Stimulated activated CD4-positive, alpha-beta T cell treated with anti-CD3 and anti-CD28 coated beads, TNF-alpha, amount 100 ng/mL, for 1 hour (primary cell): ENCODE data around the gene MORC1.
"Not testable (repeated sequence)": the region's sequence is repeated elsewhere in the genome, so short reads cannot be mapped to it uniquely, and the experiment has no call there.

ENCODE experiments used
- DNase-seq, 3 donors: peaks; one replicate each; pipeline ENCODE4 v3.0.0-alpha.2; 2020; ENCODE audit warnings: low read depth in 3 of 3, low spot score in 1 of 3

MORC1 gene

DNA sequence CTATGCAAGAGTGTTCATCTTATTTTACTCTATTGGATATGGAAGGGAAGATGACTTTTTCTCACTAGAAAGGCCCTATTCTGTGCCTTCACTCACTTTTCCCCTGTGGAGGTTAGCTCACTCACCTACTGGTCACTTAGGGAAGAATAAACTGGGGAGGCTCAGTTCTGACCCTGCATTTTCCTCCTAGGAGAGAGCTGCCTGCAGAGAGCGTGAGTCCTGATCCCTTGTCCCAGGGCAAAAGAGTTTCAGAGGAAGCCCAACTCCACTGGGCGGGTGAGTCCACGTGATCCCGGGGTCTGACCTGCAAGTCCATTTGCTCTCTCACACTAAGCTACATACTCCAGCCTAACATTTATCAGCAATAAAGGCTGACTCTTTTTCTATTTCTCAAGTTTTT lies 8.4 kb downstream of the MORC1 start:
- DNase-seq: no peak

DNA sequence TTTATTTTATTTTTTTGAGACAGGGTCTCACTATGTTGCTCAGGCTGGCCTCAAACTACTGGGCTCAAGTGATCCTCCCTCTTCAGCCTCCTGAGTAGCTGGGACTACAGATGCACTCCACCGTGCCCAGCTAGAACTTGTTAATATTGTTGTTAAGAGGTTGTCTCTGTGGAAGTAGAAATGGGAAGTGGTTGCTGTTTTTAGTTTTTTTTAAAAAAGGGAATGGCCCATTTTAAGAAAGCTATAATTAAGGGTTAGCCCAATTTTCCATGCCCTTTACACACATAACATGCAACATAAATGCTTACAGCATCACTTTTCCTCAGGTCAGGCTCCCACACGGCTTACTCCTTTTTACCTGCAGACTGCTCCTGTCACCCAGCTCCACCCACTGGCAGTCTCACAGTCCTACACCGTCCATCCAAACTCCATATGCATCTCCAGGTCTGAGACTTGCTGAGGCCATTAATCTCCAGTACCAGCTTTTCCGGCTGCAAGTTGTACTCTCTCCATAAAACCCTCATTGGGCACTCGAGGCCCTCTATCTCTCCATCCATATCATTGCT lies 19.8 kb downstream of the MORC1 start:
- DNase-seq: no peak

DNA sequence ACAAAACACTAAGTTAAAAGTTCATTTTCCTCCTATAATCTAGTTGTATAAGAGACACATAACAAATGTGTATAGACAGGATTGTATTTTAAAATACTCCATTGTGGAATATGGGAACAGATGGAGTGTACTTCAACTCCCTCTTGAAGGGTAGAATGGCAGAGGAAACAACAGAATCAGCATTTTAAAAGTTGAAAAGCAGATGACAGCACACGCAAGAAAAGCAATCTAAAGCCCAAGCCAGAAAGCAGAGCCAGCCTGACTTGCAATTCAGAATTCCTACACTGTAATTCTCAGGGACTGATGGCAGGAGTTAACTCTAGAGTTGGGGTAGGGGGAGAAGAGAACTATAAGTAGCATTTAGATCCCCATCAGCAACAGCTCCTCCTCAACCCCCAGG lies 22.8 kb downstream of the MORC1 start:
- DNase-seq: no peak

DNA sequence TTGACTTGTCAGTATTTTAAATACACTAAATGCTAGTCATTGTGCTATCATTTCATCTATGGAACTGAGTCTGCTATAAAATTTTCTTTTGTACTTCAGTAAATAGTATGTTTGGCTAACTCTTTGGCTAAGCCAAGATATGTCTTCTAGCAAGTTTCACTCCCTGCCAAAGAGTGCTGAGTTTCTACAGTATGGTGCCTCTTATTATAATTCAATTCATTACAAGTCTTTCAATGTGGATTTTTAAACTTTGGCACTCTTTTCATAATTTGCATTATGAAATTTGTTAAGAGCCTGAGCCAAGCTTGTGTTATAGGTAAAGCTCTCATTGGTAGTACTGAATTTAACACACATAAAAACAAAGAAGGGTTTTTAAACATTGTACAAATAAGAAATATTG lies 24.4 kb downstream of the MORC1 start:
- no peak for DNase-seq

DNA sequence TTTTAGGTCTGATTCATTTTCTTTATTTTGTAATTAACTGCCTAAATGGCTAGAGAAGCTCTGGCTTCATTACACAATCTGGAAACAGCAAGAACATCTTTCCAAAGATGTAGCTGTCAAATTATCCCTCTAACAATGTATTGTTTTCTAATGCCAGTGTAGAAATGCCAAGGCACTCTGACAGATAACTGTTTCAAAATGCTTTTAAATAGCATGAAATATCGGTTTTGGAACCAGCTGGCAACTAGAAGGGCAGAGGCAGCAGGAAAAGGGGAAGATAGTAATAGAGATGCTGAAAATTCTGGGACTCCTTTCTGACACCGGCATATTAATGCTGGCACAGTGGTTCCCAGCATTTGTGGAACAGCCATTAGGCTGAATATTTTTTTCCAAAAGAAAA lies 26.1 kb downstream of the MORC1 start:
- no peak for DNase-seq

DNA sequence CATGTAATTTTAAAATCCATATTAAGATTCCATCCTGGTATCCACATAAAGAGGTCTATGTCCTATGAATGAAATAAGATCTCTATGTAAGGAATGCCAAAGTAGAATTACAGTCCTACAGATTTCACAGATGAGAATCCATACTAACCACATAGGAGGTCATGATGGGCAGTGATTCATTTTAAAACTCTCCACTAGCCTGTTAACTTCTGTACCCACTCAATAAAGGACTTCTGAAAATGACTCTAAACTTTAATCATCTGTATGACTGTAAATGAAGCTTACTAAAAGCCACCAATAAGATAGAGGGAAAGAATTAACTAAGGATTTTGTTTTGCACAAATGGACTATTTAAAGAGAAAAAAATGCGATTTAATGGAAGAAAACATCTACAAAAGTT lies 28.7 kb downstream of the MORC1 start:
- no peak for DNase-seq

DNA sequence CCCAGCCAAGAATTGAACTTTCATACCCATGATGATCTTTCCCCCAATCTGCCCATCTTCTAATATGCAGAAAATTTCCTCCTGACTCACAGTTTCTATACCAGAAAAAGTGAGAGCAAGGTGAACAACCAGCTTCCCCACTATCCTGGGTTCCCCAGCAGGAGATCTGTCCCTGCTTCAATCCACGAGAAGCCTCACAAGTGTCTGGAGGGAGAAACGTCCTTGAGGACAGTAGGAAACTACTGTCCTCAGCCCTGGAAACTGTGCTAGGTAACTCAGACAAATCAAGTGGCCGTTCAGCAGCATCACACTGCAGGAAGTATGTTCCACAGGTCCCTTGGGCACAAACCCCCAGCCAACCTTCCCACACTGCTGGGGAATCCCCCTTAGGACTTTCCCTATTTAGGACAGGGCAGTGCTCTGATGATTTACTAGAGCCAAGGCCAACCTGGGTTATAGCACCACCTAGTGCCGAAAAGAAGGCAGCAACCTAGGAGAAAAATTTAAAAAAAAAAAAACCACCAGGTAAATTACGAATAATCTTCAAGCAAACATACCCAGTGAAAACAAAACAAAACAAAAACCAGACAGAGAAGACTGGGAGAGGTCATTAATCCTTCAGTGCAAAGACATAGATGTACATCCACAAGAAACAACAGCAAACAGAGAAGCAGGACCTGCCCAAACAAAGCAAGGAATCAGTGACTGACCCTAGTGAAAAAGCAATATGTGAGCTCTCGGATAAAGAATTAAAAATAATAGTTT lies 36.0 kb downstream of the MORC1 start:
- peak in 1 of 3 donors; percentile 0 for DNase-seq

DNA sequence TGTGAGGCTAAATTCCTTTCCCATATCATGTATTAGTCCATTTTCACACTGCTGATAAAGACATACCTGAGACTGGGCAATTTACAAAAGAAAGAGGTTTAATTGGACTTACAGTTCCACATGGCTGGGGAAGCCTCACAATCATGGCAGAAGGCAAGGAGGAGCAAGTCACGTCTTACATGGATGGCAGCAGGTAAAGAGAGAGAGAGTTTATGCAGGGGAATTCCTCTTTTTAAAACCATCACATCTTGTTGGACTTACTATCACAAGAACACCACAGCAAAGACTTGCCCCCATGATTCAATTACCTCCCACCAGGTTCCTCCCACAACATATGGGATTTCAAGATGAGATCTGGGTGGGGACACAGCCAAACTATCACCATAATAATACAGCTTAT lies 37.8 kb downstream of the MORC1 start:
- not testable (repeated sequence) for DNase-seq

DNA sequence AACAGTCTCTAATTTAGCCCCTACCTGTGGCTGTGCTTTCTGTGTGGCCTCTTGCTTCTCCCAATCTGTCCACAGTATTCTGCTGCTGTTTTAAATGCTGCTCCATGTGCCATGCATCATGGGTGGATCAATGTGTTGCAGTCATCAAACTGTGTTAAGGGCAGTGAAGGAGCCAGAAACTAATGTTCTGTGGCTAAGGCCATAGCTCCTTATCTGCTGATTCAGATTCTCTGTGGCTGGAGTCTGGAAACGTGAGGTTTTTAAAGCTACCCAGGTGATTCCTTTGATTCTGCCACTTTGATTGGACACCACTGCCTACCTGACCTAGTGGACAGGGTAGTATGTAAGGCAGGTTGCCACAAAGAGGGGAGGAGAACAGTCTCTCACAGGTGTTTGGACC lies 44.8 kb downstream of the MORC1 start:
- DNase-seq: no peak

DNA sequence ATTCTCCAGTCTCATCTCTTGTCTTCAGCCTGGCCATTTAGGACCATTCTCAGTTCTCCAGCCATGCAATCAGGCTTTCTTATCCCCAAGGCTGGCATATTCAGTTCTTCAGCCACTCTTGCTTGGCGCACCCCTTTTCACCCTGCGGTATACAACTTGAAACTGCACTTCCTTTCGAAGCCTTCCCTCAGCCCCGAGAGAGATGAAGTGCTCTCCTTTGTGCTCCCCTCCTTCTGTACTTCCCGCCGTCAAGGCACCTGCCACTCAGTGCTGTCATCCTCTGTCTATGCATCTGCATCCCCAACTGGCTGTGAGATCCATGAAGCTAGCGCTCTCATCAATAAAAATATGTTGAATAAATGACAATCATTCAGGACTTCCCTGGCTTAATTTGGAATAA lies 45.7 kb downstream of the MORC1 start:
- no peak for DNase-seq

DNA sequence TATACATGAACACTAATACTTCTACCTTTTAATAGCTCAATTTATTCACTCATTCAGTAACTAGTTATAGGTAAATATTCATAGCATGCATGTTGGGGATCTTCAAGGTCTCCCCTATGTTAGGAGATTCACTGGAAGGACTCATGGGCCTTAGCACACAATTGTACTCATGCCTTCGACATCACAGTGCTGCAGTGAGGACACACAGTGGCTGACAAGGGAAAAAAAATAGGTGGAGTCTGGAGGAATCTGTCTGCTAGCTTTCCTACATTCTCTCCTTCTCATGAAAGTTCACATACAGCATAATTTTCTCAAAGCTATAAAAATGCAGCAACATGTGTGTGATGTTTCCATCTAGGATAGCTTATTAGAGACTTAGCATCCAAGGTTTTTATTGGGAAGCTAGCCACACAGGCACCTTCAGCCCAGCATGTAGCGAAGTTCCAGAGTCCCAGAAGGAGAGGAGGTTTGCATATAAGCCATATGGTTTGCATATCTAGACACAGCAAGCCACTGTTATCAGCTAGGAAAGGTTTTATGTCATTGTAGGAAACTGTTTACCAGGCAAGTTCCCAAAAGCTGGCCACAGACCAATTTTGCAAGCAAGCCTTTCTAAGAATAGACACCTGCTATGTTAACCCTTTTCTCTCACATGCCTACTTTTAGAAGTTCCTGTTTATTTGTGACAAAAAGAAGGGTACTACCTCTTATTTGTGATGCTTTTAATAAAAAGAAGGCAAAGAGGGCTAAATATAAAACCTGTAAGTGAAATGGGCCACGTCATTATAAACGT lies 46.4 kb downstream of the MORC1 start:
- no peak for DNase-seq

DNA sequence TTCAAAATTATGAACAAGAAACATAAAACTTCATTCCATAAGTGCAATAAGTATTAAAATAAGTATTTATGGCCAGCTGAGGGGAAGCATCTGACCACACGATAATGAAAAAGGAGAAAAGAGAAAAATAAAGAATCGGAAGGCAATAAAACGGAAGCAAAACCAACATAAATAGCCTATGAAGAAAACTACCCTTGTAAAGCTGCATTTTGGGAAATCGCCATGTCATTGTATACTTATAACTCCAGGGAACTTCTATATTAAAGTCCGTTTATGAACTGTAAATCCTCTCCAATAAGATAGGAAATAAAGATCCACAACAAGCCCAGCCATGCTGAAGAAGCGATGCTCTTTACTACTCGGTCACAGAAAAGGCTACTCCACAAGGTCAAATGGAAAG lies 47.7 kb downstream of the MORC1 start:
- DNase-seq: no peak

DNA sequence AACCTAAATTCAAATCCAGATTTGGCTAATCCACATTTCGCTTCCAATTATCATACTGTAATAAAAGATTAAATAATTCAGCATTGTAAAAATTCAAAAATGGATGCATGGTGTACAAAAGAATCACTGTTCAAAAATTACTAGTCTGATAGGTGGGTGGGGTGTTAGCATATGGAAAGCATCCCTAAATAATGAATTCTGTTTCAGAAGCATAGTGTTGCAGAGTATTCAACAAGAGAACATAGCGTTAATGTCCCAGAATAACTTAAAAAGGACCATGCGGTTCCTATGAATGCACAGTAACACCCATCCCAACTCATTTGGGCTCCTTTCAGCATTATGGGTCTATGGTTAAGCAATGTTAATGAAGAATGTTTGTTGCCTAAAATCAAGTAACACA lies 51.1 kb downstream of the MORC1 start:
- no peak for DNase-seq

DNA sequence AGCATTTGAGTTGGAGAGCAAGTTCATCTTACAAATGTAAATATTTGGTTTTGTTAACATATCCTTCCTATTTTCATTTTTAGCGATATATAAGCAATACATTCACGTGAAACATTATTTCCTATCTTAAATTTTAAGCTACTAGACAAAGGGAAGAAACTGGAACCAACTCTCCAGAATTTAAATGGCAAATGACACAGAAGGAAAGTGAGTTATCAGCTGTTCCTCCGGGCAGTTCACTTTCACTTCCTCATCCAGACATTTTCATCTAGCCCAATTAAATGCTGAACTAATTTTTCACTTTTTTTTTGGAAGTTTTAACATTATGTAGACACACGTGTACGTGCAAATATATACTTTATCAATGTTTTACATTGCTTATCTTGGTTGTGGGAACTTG lies 58.7 kb downstream of the MORC1 start:
- DNase-seq: no peak

DNA sequence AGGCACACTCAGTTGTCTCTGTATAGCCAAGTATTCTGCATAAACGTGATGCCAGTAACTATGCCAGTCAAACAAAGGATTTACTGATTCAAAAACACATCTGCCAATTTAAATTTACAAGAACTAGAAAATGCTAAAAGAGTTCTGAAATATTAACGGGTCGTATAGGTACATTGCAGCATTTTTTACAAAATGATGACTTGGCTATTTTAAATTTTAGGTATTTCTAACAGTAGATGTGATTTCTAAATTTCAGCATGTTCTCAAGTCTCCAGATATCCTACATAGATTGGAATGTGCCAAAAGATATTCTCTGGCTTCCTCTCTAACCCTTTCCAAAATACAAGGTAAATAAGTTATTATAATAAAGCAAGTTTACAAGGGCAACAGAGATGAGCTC lies 60.3 kb downstream of the MORC1 start:
- DNase-seq: no peak

DNA sequence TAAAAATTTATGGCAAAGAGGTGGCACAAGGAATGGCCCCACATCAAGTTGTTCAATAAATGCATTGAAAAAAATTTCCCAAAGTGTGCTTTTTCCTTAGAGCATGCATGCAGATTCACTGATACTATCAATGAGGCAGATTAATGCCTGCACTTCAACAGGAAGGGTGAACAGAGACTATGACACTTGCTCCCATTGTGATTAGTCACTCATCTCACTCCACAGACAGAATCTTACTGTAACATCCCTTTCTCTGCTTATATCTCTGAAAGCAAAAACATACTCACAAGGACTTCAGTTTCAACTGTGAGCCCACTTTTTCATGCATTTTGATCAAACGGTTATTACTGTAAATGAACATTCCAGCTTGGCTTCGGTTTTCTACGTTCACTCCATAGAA lies 60.9 kb downstream of the MORC1 start:
- DNase-seq: no peak

DNA sequence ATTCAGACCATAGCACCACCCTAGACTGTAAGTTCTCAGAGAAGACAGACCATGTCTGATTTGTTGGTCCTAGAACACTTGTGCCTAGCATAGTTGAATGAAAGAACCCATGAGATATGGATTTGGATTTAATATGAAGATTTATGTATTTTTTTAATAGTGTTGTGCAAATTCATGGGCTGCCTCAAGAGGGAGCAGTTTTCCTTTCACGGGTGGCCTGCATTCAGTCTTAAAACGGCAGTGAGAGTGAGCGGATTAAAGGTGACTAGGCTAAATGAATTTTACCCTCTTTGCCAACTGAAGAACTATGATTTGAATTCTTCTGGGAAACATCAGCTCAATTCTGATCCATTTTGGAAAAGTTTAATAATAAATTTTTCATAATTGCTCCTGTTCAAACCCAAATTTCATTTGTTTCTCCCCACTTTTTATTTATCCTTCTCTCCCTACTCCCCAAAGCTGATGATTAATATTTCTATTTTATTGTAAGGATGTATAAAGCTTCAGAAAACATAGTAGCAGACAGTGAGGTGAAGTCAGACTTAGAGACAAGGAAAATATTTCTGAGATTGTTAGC lies 67.3 kb downstream of the MORC1 start:
- no peak for DNase-seq

DNA sequence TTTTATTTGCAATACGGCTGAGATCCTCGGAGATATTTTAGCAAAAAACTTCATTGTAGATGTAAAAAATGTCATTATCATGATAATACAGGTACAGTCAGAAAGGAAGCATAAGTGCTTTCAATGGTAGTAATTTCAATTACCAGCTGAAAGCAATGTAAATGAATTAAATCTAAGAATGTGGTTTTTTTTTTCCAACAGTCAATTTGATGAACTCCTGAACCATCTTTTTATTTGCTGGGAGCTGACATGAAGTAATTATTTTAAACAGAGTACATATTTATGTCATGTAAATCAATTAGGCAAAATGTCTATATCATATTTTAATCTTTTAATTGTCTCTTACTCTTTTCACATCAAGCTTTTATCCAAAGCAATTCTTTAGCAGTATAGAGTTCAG lies 70.6 kb downstream of the MORC1 start:
- DNase-seq: no peak

DNA sequence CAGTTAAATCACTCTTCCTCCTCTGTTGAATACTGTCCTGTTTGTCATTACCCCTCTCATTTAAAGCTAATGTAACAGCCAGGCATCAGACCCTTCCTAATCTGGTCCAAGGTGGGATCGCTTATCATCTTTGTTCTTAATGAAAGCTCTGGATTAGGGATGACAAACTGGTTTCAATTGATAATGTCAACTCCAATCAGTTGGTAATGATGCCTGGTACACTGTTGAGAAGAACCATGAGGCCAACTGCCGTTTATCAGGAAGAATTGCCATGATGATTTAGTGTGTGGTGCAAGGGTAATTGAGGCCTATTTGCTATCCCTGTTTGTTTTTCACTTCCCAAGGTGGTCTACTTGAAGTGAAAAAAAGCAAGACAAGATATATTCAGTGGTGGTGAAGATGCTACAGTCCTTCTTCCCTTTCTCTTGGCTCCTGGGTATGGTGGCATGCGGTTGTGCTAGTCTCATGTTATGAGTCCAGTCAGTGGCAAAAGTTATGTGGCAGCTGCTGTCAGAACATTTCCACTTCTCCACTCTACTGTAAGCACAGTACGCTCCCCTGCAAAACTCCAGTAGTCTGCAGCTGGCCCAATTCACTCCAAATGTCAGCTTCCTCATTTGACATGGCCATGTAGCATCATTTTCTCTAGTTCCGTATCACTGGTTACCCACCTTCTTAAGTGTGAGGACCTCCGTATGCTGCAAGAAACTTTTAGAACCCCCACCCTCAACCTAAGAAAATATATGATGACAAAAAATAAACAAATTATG lies 72.5 kb downstream of the MORC1 start:
- DNase-seq: no peak

DNA sequence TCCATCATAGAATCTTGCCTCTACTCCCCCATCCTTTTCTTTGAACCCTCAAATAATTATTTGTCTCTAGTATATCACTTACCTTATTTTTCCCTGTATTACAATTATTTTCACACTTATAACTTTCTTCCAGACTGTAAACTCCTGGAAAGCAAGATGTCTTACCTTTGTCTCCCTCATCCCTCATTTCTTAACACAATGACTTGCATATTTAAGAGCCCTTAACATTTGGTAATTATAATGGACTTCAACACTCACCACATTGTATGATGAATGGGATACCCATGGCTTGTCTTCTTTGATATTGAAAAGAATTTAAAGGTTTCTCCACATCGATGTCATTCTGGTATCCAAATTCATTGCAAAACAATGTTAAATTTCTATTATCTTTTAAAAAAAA lies 82.9 kb downstream of the MORC1 start:
- no peak for DNase-seq

DNA sequence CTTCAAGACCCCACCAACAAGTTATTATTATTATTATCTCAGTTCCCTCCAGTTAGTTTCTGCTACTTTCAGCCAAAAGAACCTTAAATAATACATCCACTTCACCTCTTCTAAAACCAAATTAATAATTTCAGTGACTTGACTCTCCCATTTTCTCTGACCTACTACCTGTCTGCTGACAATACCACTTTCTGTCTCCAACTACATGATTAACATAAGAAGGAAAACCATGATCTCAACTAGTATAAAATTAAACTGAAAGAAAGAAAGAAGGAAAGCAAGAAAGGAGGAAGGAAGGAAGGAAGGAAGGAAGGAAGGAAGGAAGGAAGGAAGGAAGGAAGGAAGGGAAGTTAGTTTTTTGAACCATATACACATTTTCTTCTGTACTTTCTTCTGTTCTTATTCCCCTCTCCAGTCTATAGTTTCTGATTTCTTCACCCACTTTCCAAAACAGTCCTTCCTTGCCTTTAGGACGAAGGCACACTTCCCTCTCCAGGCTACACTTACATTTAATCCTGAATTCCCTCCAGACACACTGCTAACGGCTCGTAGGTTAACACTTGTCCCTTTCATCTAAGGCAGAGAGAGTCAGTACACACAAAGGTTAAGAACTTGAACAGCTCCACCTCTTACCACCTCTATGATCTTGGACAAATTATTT lies 84.8 kb downstream of the MORC1 start:
- DNase-seq: no peak
